NCI-H82 (cell line): ENCODE measurements around the gene LRRC7.

Experiments
- DNase-seq: peaks from one replicate; lab custom pipeline; 2025; lab: John Stamatoyannopoulos, UW

The LRRC7 gene

GRCh38 chr1:69976896-69977295 lies 409.2 kb downstream of the LRRC7 start:
- DNase-seq: no peak

GRCh38 chr1:69982992-69983391 lies 415.3 kb downstream of the LRRC7 start:
- no peak for DNase-seq

GRCh38 chr1:69985376-69985775 lies 417.7 kb downstream of the LRRC7 start:
- no peak for DNase-seq

GRCh38 chr1:69985901-69986439 lies 418.2 kb downstream of the LRRC7 start:
- DNase-seq: no peak

GRCh38 chr1:69987881-69988280 lies 420.2 kb downstream of the LRRC7 start:
- DNase-seq: no peak

- no peak for DNase-seq
Observed at GRCh38 chr1:69991644-69992043, 423.9 kb downstream of the LRRC7 start.

- DNase-seq: no peak
Observed at GRCh38 chr1:69992594-69992993, 424.9 kb downstream of the LRRC7 start.

GRCh38 chr1:69993810-69994209 lies 426.1 kb downstream of the LRRC7 start:
- no peak for DNase-seq

GRCh38 chr1:69994241-69994640 lies 426.5 kb downstream of the LRRC7 start:
- DNase-seq: no peak

- no peak for DNase-seq
Observed at GRCh38 chr1:69998847-69999246, 431.1 kb downstream of the LRRC7 start.

GRCh38 chr1:70003211-70003908 lies 435.6 kb downstream of the LRRC7 start:
- DNase-seq: no peak

- DNase-seq: no peak
Observed at GRCh38 chr1:70005386-70006034, 437.8 kb downstream of the LRRC7 start.

- DNase-seq: peak; percentile 9
Observed at GRCh38 chr1:70008660-70009059, 440.9 kb downstream of the LRRC7 start.

GRCh38 chr1:70017770-70018169 lies 450.0 kb downstream of the LRRC7 start:
- no peak for DNase-seq

GRCh38 chr1:70024272-70024671 lies 456.6 kb downstream of the LRRC7 start:
- no peak for DNase-seq

- no peak for DNase-seq
Observed at GRCh38 chr1:70025052-70025451, 457.3 kb downstream of the LRRC7 start.

- no peak for DNase-seq
Observed at GRCh38 chr1:70025846-70026245, 458.1 kb downstream of the LRRC7 start.

GRCh38 chr1:70033266-70033873 lies 465.6 kb downstream of the LRRC7 start:
- DNase-seq: no peak

- no peak for DNase-seq
Observed at GRCh38 chr1:70033936-70034335, 466.2 kb downstream of the LRRC7 start.

GRCh38 chr1:70034403-70034802 lies 466.7 kb downstream of the LRRC7 start:
- DNase-seq: peak; percentile 80

- no peak for DNase-seq
Observed at GRCh38 chr1:70038025-70038424, 470.3 kb downstream of the LRRC7 start.

- no peak for DNase-seq
Observed at GRCh38 chr1:70039485-70039884, 471.8 kb downstream of the LRRC7 start.
